Kidney (tissue), 14 donors: ENCODE results near the gene CEBPA. TPM values are rescaled to one million over a fixed set of nuclear protein-coding genes. Genes with fewer than 3 reads are reported as not detected.

ENCODE experiments used
- DNase-seq, 5 donors: peaks; one replicate each; pipeline ENCODE4 v3.0.0-alpha.2; 2013 to 2020
- FAIRE-seq: peaks from 2 replicates; lab custom pipeline; 2012; peaks lifted over from hg19 to GRCh38; lab: Jason Lieb, UNC
- H3K27ac ChIP-seq, 2 donors: one replicate each; pipeline ENCODE4 v1.7.0; 2013; ENCODE audit warnings: low read depth in 2 of 2, low read length in 2 of 2, inconsistent platforms in 1 of 2
- H3K27me3 ChIP-seq: one replicate; pipeline ENCODE4 v1.7.1; 2013; ENCODE audit warnings: low read length, inconsistent platforms; ENCODE audit not compliant: control insufficient read depth, insufficient read depth
- H3K36me3 ChIP-seq, 3 donors: one replicate each; pipeline versions ENCODE4 v1.7.0 to v1.7.1; 2013; ENCODE audit warnings: low read length in 3 of 3, control low read depth in 1 of 3, inconsistent platforms in 1 of 3; ENCODE audit not compliant: insufficient read depth in 3 of 3, control insufficient read depth in 2 of 3
- H3K4me1 ChIP-seq, 3 donors: one replicate each; pipeline versions ENCODE4 v1.7.0 to v1.7.1; 2013; ENCODE audit warnings: low read length in 3 of 3, inconsistent platforms in 1 of 3, low read depth in 1 of 3; ENCODE audit not compliant: control insufficient read depth in 2 of 3, insufficient read depth in 2 of 3
- H3K4me3 ChIP-seq, 3 donors: one replicate each; pipeline versions ENCODE4 v1.7.0 to v1.8.1; 2013; ENCODE audit warnings: low read length in 3 of 3, control low read depth in 1 of 3, inconsistent platforms in 1 of 3
- H3K9ac ChIP-seq, 3 donors: one replicate each; pipeline versions ENCODE4 v1.7.0 to v1.7.1; 2013; ENCODE audit warnings: low read length in 3 of 3, control low read depth in 1 of 3, inconsistent platforms in 1 of 3
- H3K9me3 ChIP-seq, 3 donors: one replicate each; pipeline versions ENCODE4 v1.7.0 to v1.7.1; 2013; ENCODE audit warnings: low read length in 3 of 3, control low read depth in 1 of 3, inconsistent platforms in 1 of 3; ENCODE audit not compliant: control insufficient read depth in 2 of 3, insufficient read depth in 1 of 3
- CTCF ChIP-seq: IDR thresholded peaks from 3 replicates; pipeline ENCODE4 v1.5.1; 2012; ENCODE audit warnings: mild to moderate bottlenecking, moderate library complexity, borderline replicate concordance; ENCODE audit not compliant: insufficient read depth; ENCODE audit errors: extremely low read depth
- intact Hi-C: fragments of 100-400 bp; cut with DNase I; formaldehyde crosslinking; loops from one replicate; pipeline ENCODE4 v1.11.1; 2022
- polyA plus RNA-seq: library from polyadenylated mRNA; stranded (reverse); fragments of 350-450 nt; fragmentation: Illumina TruSeq; extraction: RNeasy Lipid Tissue Mini Kit (QIAGEN cat#74804); gene quantifications from one replicate; pipeline ENCODE4 v1.2.3, GENCODE V29; 2014; ENCODE audit warnings: low read depth, low replicate concordance; ENCODE audit not compliant: insufficient read depth
- total RNA-seq: library from RNA; stranded (reverse); fragmentation: NEBNext Ultra II Directional; extraction: Animal tissue kit (Norgen Biotek cat#: 25700); gene quantifications from one replicate; pipeline ENCODE4 v1.2.1, GENCODE V29; 2021
- donor health status: control.
- donor health status: control.
- donor health status: control.
- donor health status: control.
- donor health status: control.
- donor health status: DM: yes; HTN: yes; CAD: no.
- donor health status: Normal renal cell carcinoma (clear cell type).

The CEBPA gene
- total and polyA plus RNA-seq, 2 donors from 2014 or later = 6.6 to 7.1 TPM

DNA sequence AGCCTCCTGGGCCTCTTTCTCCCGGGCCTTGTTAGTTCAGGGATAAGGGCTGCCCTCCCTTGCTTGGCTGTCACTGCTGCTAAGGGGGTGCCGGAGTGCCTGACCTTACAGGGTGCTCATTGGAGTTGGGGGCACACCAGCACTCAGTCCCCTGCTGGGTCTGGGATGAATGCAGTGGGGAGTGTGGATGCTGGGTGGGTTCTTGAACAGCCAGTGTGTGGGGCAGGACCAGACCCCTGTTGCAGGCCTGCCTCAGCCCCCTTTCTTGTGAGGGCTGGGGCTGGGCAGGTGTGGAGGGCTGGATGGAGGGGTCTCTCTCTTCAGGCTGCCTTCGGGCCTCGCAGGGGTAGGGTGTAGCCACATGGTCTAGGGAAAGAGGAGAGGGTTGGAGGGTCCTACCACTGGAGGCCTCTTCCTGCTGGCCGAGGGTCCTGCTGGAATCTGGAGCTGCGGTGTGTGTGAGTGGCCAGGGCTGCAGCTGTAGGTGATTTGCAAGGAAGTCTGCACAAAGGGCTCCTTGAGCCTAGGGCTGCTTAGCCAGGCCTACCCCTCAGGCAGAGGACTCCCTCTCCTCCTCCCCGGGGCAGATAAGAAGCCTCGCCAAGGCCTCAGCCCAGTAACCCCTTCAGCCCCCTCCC is 3.2 kb downstream of the CEBPA start:
- Histone ChIP-seq H3K27me3 (peaks cover 2% of the 10 kb centered on the region), H3K4me3 (no peak overlapping the region), H3K9ac (no peak overlapping the region), H3K36me3 (no peaks in the 10 kb centered on the region), H3K27ac (no peak overlapping the region), H3K4me1 (peaks cover 0 to 5% (median 0%) of the 10 kb centered on the region in 3 donors), H3K9me3 (no peaks in the 10 kb centered on the region)
- intact Hi-C loops = no loop called here
- DNase-seq (peak in 2 of 5 donors; percentile 42 to 54), FAIRE-seq (no peak)
- TF ChIP-seq CTCF = no peak

- H3K4me3 ChIP-seq = no peak overlapping the region
- no peak for TF ChIP-seq CTCF
- intact Hi-C loops = no loop called here
- DNase-seq = peak; percentile 39 to 73 (median 57)
- no peaks in the 10 kb centered on the region for H3K9me3 ChIP-seq
- peaks cover 0 to 10% (median 0%) of the 10 kb centered on the region in 3 donors for H3K4me1 ChIP-seq
- no peak overlapping the region for H3K27ac ChIP-seq
- FAIRE-seq = no peak
- H3K36me3 ChIP-seq = no peaks in the 10 kb centered on the region
- peaks cover 2% of the 10 kb centered on the region for H3K27me3 ChIP-seq
- no peak overlapping the region for H3K9ac ChIP-seq
Measured at GRCh38 chr19:33298146-33298911, 4.0 kb downstream of the CEBPA start.

DNA sequence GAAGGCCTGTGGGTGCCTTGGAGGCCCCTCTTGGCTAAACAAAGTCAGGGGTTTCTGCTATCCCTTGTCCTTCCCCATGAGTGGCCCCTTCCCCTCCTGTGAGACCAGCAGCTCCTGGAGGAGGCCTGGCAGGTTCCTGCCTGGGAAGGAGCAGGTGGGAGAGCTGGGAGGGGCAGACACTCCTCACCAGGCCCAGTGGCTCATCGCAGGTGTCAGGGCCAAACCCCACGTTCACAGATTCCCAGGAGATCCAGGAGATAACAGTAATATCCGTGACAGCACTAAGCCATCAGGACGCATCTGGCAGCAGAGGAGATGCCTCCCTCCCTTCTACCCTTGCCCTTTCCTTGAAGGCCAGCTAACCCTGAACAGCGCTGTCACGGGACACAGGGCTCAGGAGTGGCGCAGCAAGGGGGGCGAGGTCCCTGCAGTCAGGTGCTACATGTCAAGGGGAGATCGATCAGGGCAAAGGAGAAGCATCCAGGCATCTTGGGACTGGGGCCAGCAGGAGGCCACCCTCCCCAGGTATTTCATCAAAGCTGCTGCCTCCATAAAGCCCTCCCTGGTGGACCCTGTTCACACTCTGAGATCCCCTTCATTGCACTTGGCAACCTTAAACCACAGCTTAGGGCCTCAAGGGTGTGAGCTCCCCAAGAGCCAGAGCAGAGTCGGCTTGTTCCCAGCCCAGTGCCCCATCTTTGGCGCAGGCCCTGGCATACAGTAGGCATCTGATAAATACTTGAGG is 4.8 kb downstream of the CEBPA start:
- intact Hi-C loops = no loop called here
- FAIRE-seq = no peak
- DNase-seq = peak in 2 of 5 donors; percentile 37 to 47
- H3K9ac ChIP-seq = no peak overlapping the region
- no peak overlapping the region for H3K4me3 ChIP-seq
- H3K4me1 ChIP-seq = peaks cover 0 to 14% (median 5%) of the 10 kb centered on the region in 3 donors
- H3K9me3 ChIP-seq = no peaks in the 10 kb centered on the region
- no peak overlapping the region for H3K27ac ChIP-seq
- H3K27me3 ChIP-seq = peaks cover 2% of the 10 kb centered on the region
- H3K36me3 ChIP-seq = no peaks in the 10 kb centered on the region
- TF ChIP-seq CTCF = no peak
